Suppressor macrophage treated with lipopolysaccharide for 4 hours (primary cell): ENCODE data around the gene DHRS12.
"Not testable (repeated sequence)": the region's sequence is repeated elsewhere in the genome, so short reads cannot be mapped to it uniquely, and the experiment has no call there.

Experiments used
- DNase-seq: peaks from one replicate; pipeline ENCODE4 v3.0.0-alpha.2; 2020

DHRS12 gene

DNA sequence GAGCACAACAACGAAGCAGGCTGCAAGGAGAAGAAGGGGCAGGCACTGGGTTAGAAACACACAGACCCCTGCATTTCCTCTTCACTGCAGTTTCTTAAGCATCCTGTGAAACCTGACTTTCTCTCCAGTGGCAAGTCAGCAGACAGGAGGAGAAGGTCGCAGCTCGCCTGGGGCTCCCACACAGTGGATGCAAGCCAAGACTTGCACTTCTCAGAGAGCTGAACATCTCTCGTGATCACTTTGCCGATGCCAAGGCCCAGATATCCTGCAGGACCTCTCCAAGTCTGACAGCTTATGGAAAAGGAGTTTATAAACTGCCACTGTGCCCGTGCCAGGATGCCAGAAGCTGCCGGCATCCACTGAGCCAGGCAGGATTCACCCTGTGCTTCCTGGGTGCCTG lies 22.6 kb upstream of the DHRS12 start:
- DNase-seq, result peak; percentile 29

GRCh38 chr13:51825681-51826254 lies 21.8 kb upstream of the DHRS12 start:
- no peak for DNase-seq

GRCh38 chr13:51825165-51825592 lies 21.2 kb upstream of the DHRS12 start:
- peak; percentile 89 for DNase-seq

- not testable (repeated sequence) for DNase-seq
Measured at GRCh38 chr13:51824712-51825111, 20.7 kb upstream of the DHRS12 start.

DNA sequence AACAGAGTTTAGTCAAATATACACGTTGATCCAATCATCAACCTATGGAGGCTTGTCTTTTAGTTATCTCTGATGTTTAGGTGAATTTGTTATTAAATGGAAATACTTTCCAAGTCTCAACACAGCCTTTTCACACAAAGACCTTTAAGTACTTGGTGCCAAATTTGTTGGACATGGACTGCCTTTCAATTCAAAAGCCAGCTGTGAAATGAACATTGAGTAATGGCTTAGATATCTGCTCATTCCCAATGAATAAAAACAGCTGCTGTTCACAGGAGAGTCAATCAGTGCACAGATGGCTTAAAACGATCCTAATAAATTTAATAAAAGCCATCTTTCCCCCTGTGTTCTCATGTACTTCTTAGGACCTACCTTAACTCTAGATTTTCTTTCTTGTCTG lies 19.9 kb upstream of the DHRS12 start:
- DNase-seq, result no peak

DNA sequence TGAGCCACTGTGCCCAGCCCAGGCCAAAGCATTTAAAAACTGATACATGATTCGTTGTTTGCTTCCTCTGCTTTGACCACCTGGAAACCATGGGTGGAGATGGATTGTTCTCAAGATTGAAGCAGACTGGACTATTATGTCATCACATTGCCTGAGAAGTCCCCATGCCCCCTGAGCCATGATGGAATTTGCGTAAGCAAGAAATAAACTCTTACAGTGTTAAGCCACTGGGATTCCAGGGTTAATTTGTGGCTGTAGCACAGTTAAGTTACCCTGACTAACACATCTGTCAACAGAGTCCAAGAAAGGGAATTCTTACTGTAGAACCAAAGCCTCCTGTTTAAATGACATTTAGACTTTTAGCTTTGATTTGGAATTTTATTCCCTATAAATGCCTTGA lies 19.4 kb upstream of the DHRS12 start:
- no peak for DNase-seq

GRCh38 chr13:51822106-51822815 lies 18.3 kb upstream of the DHRS12 start:
- DNase-seq, result no peak

- peak; percentile 37 for DNase-seq
Measured at GRCh38 chr13:51821606-51822005, 17.6 kb upstream of the DHRS12 start.

- DNase-seq, result no peak
Measured at GRCh38 chr13:51820016-51820597, 16.1 kb upstream of the DHRS12 start.

DNA sequence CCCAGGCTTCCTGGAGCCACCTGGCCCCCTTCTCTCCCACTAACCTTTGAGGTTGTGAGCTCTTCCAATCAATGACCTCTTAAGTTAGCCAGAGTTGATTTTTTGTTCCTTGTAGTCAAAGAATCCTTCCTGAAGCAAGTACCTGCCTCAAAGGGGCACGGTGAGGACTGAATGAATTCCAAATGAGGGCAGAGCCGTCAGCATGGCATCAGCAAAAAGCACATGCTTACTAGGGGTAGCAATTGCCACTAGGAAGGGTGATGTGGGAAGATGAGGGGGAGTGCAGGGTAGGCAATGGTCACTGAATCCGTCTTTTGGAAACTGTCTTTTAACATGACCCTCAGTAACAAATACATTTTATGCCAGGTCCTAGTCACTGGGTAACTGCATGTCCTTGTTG lies 15.6 kb upstream of the DHRS12 start:
- no peak for DNase-seq

GRCh38 chr13:51818781-51819511 lies 15.0 kb upstream of the DHRS12 start:
- DNase-seq, result peak; percentile 95

DNA sequence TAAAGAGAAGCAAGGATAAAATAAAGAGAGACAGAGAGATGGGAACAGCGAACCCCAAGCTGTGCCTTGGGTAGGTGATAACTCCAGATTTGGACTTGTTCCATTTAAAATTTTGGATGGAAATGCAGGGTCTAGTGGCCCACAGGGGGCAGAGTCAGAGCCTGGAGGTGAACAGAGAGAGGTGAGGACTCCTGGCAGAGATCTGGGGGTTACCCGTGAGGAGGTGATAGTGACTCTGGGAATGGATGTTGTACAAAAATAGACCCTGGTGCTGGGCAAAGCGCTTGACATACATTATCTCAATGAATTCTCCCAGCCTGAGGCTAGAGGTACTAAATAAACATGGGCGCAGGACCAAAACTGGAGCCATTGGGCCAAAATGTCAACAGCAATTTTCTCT lies 14.3 kb upstream of the DHRS12 start:
- DNase-seq, result no peak

- no peak for DNase-seq
Measured at GRCh38 chr13:51817717-51818116, 13.8 kb upstream of the DHRS12 start.

GRCh38 chr13:51816604-51817249 lies 12.8 kb upstream of the DHRS12 start:
- no peak for DNase-seq

- no peak for DNase-seq
Measured at GRCh38 chr13:51815848-51816247, 11.9 kb upstream of the DHRS12 start.

GRCh38 chr13:51814825-51815650 lies 11.1 kb upstream of the DHRS12 start:
- peak; percentile 81 for DNase-seq

DNA sequence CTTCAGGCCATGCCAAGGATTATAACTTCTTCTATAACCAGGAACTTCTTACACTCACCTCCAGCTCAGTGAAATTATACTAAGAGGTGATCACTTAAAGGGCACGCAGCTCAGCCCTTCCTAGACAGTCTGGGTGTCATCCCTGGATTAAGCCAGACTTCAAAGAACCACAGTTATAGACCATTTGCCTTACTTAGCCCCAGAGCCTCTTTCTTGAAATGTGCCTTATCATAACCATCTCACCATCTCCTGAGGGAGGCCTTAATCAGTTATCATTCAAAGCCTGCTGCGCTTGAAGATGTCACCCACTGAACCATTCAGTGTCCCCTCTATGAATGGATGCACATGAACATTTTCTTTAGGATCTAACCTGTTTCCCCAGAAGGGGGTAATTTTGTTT lies 10.1 kb upstream of the DHRS12 start:
- no peak for DNase-seq

GRCh38 chr13:51811920-51812451 lies 8.0 kb upstream of the DHRS12 start:
- DNase-seq, result peak; percentile 48

GRCh38 chr13:51811046-51811445 lies 7.1 kb upstream of the DHRS12 start:
- no peak for DNase-seq

GRCh38 chr13:51808811-51809210 lies 4.8 kb upstream of the DHRS12 start:
- no peak for DNase-seq

DNA sequence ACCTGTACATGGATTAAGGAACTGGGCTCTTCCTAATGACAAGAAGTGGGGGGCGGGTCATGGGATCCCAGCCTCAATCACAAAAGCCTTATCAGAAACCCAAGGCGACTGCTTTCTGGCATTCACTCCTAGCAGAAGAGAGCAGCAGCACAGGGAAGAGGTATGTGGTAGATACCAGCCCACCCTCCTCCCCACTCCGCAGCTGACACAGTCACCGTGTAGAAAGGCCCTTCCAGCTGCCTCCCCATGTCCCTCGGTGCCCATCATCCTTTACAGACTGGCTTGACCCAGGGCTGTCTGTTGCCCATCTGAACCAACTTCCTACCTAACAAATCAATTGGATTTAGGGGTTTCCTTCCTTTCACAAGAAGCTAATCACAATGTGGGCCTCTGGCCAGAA lies 3.1 kb upstream of the DHRS12 start:
- no peak for DNase-seq

DNA sequence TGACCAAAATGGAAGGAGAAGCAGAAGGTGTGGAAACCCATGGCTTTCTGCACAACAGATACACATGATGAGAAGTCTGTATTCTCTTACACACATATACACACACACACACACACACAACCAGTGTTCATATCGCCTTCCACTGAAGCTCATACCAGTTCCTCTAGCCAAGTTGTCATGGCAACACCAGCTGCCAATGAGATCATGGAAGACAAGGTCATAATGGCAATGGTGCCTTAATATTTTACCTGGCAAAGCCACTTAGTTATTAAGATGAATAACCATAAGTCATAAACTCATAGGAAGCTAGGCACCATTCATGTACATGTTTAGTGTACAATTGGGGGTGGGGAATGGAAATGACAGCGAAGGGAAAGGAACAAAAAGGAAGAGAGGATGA lies 2.6 kb upstream of the DHRS12 start:
- DNase-seq, result peak; percentile 39
